Kidney (tissue), 14 donors: Measurements from ENCODE around the gene HS6ST1. TPM values are rescaled to one million over a fixed set of nuclear protein-coding genes. Genes with fewer than 3 reads are reported as not detected.
A peak's percentile ranks its signal among the peaks of the same experiment; 100 is the strongest.
"Not testable (repeated sequence)": the region's sequence is repeated elsewhere in the genome, so short reads cannot be mapped to it uniquely, and the experiment has no call there.

Experiments
- DNase-seq, 5 donors: peaks; one replicate each; pipeline ENCODE4 v3.0.0-alpha.2; 2013 to 2020
- FAIRE-seq: peaks from 2 replicates; lab custom pipeline; 2012; peaks lifted over from hg19 to GRCh38; lab: Jason Lieb, UNC
- H3K27ac ChIP-seq, 2 donors: one replicate each; pipeline ENCODE4 v1.7.0; 2013; ENCODE audit warnings: low read depth in 2 of 2, low read length in 2 of 2, inconsistent platforms in 1 of 2
- H3K27me3 ChIP-seq: one replicate; pipeline ENCODE4 v1.7.1; 2013; ENCODE audit warnings: low read length, inconsistent platforms; ENCODE audit not compliant: control insufficient read depth, insufficient read depth
- H3K36me3 ChIP-seq, 3 donors: one replicate each; pipeline versions ENCODE4 v1.7.0 to v1.7.1; 2013; ENCODE audit warnings: low read length in 3 of 3, control low read depth in 1 of 3, inconsistent platforms in 1 of 3; ENCODE audit not compliant: insufficient read depth in 3 of 3, control insufficient read depth in 2 of 3
- H3K4me1 ChIP-seq, 3 donors: one replicate each; pipeline versions ENCODE4 v1.7.0 to v1.7.1; 2013; ENCODE audit warnings: low read length in 3 of 3, inconsistent platforms in 1 of 3, low read depth in 1 of 3; ENCODE audit not compliant: control insufficient read depth in 2 of 3, insufficient read depth in 2 of 3
- H3K4me3 ChIP-seq, 3 donors: one replicate each; pipeline versions ENCODE4 v1.7.0 to v1.8.1; 2013; ENCODE audit warnings: low read length in 3 of 3, control low read depth in 1 of 3, inconsistent platforms in 1 of 3
- H3K9ac ChIP-seq, 3 donors: one replicate each; pipeline versions ENCODE4 v1.7.0 to v1.7.1; 2013; ENCODE audit warnings: low read length in 3 of 3, control low read depth in 1 of 3, inconsistent platforms in 1 of 3
- H3K9me3 ChIP-seq, 3 donors: one replicate each; pipeline versions ENCODE4 v1.7.0 to v1.7.1; 2013; ENCODE audit warnings: low read length in 3 of 3, control low read depth in 1 of 3, inconsistent platforms in 1 of 3; ENCODE audit not compliant: control insufficient read depth in 2 of 3, insufficient read depth in 1 of 3
- CTCF ChIP-seq: IDR thresholded peaks from 3 replicates; pipeline ENCODE4 v1.5.1; 2012; ENCODE audit warnings: mild to moderate bottlenecking, moderate library complexity, borderline replicate concordance; ENCODE audit not compliant: insufficient read depth; ENCODE audit errors: extremely low read depth
- intact Hi-C: fragments of 100-400 bp; cut with DNase I; formaldehyde crosslinking; loops from one replicate; pipeline ENCODE4 v1.11.1; 2022
- polyA plus RNA-seq: library from polyadenylated mRNA; stranded (reverse); fragments of 350-450 nt; fragmentation: Illumina TruSeq; extraction: RNeasy Lipid Tissue Mini Kit (QIAGEN cat#74804); gene quantifications from one replicate; pipeline ENCODE4 v1.2.3, GENCODE V29; 2014; ENCODE audit warnings: low read depth, low replicate concordance; ENCODE audit not compliant: insufficient read depth
- total RNA-seq: library from RNA; stranded (reverse); fragmentation: NEBNext Ultra II Directional; extraction: Animal tissue kit (Norgen Biotek cat#: 25700); gene quantifications from one replicate; pipeline ENCODE4 v1.2.1, GENCODE V29; 2021
- donor health status: control.
- donor health status: control.
- donor health status: control.
- donor health status: control.
- donor health status: control.
- donor health status: DM: yes; HTN: yes; CAD: no.
- donor health status: Normal renal cell carcinoma (clear cell type).

HS6ST1 gene
- total and polyA plus RNA-seq, 2 donors from 2014 or later: 49.6 to 73.9 TPM

GRCh38 chr2:128259585-128259984, 59.1 kb downstream of the HS6ST1 start:
- Histone ChIP-seq H3K27ac (no peak overlapping the region), H3K9ac (no peak overlapping the region), H3K9me3 (no peaks in the 10 kb centered on the region), H3K36me3 (no peaks in the 10 kb centered on the region), H3K4me3 (no peak overlapping the region), H3K27me3 (no peaks in the 10 kb centered on the region), H3K4me1 (no peaks in the 10 kb centered on the region)
- DNase-seq (no peak), FAIRE-seq (no peak)
- intact Hi-C loops: no loop called here
- TF ChIP-seq CTCF: no peak

- FAIRE-seq (no peak), DNase-seq (no peak)
- Histone ChIP-seq H3K27ac (no peak overlapping the region), H3K27me3 (no peaks in the 10 kb centered on the region), H3K4me3 (no peak overlapping the region), H3K4me1 (no peaks in the 10 kb centered on the region), H3K36me3 (no peaks in the 10 kb centered on the region), H3K9ac (no peak overlapping the region), H3K9me3 (no peaks in the 10 kb centered on the region)
- intact Hi-C loops: no loop called here
- TF ChIP-seq CTCF: no peak
Measured at GRCh38 chr2:128258218-128258617, 60.5 kb downstream of the HS6ST1 start.

- Histone ChIP-seq H3K9me3 (no peaks in the 10 kb centered on the region), H3K9ac (no peak overlapping the region), H3K4me3 (no peak overlapping the region), H3K27ac (no peak overlapping the region), H3K36me3 (no peaks in the 10 kb centered on the region), H3K4me1 (no peaks in the 10 kb centered on the region), H3K27me3 (no peaks in the 10 kb centered on the region)
- FAIRE-seq (no peak), DNase-seq (peak in 1 of 5 donors; percentile 34)
- TF ChIP-seq CTCF: no peak
- intact Hi-C loops: no loop called here
Measured at GRCh38 chr2:128252501-128252900, 66.2 kb downstream of the HS6ST1 start.

- H3K27ac ChIP-seq, H3K9ac ChIP-seq, H3K36me3 ChIP-seq, H3K27me3 ChIP-seq, H3K4me3 ChIP-seq, intact Hi-C loops, H3K9me3 ChIP-seq, FAIRE-seq, H3K4me1 ChIP-seq: not testable (repeated sequence)
- DNase-seq: peak in 1 of 5 donors; percentile 5
Measured at GRCh38 chr2:128252086-128252485, 66.6 kb downstream of the HS6ST1 start.
